HG03460 (cell line): ENCODE measurements around the gene MAPK6.

Experiments
- ATAC-seq: cut with Tn5 transposase; IDR thresholded peaks from one replicate; pipeline ENCODE4 v1.9.1; 2021; ENCODE audit not compliant: unreplicated experiment

MAPK6 gene

DNA sequence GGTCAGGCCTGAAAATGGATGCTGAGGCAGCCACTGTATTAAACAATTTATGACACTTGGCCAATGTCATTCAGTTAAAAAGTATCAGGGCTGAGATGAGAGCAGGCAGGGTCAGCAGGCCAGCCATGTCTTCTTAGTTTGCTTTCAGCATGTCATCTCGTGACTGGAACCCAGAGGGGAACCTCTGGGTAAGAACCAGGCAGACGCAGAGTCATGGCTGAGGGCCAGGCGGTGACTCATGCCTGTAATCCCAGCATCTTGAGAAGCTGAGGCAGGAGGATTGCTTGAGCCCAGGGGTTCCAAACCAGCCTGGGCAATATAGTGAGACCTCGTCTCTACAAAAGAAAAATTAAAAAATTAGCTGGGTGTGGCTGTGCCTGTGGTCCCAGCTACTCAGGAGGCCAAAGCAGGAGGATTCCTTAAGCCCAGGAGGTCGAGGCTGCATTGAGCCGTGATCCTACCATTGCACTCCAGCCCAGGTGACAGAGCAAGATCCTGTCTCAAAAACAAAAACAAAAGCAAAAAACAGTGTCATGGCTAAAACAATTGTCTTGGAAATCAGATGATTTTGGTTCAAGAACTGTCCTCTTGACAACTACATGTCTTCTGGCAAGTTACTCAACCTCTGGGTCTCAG, 81.9 kb downstream of the MAPK6 start:
- no peak for ATAC-seq

DNA sequence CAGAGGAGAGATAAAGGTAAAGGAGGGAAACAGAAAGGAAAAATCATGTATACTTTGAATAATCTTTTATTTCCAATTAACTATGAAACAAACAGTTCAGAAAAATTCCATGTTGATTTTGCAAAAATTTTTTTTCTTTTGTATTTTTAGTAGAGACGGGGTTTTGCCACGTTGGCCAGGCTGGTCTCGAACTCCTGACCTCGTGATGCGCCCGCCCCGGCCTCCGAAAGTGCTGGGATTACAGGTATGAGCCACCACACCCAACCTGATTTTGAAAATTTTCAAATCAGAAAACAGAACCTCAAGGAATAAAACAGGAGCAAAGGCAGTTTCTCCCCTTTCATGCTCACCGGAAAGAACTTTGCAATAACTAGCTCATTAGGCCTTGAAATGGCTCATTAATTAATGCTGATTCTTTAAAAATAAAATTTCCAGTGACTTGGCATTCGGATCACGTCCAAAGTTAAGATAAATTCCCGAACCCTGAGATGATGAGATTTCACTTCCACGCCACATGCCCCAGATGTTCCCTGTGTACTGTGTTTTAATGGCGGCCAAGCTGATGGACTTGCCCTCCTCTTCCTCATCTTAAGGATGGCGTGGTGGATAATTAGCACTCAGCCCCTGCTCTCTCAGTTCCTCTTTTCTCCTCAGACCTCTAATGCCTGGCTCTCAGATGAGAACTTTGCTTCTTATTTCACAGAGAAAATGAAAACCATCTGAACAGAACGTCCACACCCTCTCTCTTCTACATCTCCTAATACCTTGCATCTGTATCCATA, 82.7 kb downstream of the MAPK6 start:
- ATAC-seq, result peak; percentile 31

DNA sequence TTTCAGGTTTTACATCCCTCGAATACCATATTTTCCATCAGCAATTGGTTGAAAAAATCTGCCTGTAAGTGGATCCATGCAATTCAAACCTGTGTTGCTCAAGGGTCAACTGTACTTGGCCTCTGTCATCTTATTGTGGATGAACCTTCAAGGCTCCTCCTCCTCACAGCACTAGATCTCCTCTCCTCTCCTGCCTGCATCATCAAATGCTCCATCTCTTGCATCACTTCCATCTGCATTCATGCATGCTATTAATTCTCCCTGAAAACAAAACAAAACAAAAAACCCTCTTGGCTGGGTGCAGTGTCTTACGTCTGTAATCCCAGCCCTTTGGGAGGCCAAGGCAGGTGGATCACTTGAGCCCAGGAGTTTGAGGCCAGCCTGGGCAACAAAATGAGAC, 83.4 kb downstream of the MAPK6 start:
- ATAC-seq, result no peak

DNA sequence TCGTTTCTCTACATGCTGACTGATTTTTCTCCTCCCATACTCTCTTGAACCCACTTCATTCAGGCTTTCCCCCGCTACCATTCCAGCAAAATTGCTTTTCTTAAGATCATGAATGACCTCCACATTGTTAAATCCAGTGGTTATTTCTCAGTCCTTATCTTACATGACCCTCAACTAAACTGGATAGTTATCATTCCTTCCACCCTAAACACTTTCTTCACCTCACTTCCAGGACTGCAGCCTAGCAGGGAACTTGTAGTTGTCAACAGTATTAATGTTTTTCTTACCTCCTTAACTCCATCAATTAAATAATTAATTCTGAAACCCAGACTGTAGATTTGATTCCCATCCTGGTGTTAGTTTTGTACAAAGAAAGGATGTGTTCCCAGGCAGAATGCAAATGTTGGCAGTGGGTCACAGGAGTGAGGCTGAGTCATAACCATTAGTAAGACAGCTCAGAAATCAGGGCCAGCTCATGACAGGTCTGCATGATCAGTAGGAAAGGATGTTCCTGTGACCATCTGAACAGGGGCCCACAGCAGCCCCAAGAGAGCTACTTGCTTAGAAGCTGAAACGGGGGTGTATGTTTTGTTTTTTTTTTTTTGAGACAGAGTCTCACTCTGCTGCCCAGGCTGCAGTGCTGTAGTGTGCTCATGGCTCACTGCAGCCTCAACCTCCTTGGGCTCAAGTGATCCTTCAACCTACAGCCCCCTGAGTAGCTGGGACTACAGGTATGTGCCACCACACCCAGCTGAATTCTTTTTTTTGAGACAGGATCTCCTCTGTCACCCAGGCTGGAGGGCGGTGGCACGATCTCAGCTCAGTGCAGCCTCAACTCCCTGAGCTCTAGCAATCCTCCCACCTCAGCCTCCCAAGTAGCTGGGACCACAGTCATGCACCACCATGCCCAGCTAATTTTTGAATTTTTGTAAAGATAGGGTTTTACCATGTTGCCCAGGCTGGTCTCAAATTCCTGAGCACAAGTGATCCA, 84.5 kb downstream of the MAPK6 start:
- ATAC-seq, result peak; percentile 73

DNA sequence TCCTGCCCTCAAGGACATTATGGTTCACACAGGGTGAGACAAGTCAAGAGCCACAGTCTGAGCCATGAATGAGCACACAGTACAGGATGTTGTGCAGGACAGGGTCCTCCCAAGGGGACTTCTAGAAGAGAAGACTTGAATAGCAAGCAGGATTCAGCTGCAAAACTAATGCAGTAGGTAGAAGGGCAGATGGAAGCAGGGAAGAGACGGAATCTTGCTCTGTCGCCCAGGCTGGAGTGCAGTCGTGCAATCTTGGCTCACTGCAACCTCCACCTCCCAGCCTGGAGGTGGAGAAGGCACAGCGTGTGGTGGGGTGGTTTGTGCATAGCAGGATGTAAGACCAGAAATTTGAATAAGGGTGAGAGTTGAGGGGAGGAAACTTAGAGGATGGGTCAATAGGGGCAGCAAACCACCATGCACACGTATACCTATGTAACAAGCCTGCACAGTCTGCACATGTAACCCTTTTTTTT, 85.5 kb downstream of the MAPK6 start:
- ATAC-seq, result peak; percentile 31

DNA sequence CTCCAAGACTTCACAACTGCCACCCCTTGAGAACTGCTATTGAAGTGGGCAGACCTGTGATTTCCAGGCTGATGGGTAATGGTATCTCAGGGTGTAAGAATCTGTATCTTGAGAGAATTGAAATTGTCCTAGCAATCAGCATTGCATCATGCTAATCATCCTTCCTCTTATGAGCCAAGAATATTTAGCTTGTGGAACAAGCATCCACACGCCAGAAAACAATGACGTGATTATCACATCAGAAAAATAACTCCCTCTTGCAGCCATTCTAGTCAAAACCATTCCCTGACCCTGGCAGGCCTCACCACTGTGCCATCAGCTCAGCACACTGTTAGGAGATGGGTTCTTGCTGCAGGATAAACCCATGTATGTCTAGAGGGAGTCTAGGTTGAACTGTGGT, 86.8 kb downstream of the MAPK6 start:
- no peak for ATAC-seq

DNA sequence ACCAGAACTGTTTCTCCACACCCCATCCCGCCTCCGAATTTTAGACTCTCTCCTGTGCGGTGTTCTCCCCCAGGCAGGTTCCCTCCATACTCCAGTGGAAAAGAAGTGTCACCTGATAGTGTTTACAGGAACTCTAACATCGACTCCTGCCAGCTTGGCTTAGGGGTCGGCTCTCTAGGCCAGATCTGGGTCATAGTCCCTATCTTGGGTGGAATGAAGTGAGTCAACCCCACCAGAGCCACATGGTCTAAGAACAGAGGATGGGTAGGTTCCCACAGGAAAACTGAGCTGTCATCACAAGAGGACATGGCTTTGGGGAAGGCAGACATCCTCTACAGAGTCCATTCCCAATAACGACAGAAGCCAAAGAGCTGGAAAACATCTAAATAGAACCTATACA, 87.6 kb downstream of the MAPK6 start:
- ATAC-seq, result no peak

DNA sequence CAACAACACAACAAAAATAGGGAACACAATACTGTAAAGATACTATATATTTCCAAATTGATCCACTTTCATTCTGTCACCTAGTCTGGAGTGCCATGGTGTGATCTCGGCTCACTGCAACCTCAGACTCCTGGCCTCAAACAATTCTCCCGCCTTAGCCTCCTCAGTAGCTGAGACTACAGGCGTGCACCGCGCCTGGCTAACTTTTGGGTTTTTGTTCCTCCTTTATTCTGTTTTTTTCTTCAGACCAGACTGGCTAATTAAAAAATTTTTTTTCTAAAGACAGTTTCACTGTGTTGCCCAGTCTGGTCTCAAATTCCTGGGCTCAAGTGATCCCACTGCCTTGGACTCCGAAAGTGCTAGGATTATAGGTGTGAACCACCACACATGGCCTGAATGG, 88.2 kb downstream of the MAPK6 start:
- ATAC-seq, result no peak

DNA sequence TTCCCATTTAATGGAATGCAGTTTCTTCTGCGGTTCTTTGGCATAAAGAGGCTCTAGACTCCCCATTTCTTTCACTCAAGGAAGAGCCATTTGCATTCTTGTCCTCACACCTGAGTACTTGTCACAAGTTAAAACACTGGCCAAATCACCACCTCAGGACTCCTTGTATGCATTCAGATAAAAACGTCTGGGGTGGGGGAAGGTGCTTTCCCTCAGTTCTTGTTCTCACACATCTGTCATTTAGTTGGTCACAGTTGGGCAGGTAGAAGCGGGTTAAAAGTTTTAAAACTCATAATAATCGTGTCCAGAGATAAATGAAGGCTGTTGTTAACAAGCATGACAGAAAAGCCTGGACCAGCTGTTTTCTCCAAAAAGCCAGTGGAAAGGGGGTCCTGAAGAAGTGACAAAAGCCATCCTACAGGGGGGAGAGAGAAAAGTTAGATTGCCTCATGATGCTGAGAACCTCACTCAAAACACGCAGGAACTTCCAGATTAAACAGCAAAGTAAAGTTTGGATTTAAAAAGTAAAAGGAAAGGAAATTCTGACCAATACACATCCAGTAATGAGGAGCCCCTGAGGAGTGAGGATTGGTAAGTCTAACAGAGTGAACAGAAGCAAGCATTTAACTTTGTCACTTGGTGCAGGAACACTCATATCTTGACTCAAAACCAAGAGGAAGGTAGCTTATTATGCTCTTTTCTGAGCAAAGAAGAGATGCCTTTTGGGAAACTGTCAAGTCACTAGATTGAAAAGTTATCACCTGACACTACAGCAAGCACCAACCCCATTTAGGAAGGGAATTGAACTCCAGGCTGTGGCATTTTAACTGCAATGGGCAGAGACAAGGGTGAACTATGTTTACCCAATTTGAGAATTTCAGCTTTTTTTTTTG, 90.8 kb downstream of the MAPK6 start:
- peak; percentile 55 for ATAC-seq

DNA sequence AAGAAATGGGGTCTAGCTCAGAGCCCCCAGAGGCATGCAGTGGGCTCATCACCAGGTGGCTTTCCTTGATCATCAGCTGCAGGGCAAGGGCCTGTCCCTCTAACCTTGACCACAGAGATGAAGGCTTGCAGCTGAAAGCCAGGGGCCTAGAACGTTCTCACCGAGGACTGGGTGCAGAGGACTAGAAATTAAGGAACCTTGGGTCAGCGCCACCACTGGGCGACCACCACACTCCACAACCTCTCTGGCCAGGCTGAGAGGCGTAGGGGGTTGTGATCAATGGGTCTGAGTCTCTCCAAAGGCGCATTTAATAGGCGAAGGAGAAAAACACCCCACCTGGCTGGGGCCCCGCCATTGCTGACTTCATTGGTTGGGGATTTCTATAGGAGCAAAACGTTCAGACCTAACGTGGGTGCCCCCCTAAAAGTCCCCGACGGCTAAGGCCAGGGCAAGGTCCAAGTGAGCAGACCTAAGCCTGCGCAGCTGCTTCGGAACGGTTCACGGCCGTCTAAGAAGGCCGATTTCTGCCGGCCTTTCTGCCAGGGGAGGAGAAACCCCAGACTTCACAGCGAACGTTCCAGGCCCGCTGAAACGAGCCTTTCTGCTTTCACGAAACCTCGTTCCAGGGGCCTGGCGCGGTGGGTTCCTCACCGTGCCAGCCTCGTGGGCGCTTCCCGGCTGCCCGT, 92.6 kb downstream of the MAPK6 start:
- ATAC-seq, result no peak

DNA sequence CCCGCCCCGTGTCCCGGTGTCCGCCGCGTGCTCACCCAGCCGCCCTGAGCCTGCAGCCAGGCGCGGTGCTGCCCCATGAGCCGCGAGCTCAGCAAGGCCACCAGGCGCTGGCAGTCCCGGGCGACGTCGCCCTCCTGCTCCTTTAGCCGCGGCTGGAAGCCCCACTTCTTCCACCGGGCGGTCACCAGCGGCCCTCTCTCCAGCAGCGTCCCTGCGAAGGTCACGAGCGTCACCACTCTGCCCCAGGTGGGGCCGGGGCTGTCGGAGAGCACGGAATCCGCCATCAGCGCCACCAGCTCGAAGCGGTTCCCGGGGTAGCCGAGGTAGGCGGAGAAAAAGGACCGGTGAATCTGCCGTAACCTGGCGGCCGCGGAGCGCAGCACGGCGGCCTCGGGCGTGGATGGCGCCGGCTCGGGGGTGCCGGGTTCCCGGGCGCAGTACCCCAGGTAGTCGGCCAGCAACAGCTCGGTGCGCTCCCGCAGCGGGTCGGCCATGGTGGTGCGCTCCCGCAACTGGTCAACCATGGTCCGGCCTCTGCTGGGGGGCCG, 93.3 kb downstream of the MAPK6 start:
- ATAC-seq, result no peak

DNA sequence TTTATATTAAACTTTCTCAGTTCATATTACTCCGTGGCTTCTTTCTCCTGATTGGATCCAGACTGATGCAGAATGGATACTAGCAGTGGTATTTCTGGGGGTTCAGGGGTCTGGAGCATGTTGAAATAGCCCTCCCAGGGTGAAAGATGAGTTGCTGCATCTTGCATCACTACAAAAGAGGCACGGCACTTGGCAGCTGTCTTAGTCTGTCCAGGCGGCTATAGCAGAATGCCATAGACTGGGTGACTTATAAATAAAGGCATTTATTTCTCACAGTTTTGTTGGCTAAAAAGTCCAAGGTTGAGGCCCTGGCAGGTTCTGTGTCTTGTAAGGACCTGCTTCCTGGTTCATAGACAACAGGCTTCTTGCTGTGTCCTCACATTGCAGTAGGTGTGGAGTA, 94.2 kb downstream of the MAPK6 start:
- ATAC-seq, result no peak

DNA sequence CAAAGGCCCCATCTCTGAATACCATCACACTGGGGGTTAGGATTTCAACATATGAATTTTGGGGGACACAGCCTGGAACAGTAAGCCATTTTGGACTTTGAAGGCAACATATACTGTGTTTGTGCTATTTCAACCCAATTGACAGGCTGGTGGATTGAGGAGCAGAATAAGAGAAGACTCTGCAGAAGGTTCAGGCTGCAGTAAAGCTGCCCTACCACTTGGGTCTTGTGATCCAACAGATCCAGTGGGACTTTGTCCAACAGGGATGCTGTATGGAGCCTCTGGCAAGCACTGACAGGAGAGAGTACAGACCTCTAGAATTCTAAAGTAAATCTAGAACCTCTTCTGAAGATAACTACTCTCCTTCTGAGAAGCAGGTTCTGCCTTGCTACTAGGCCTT, 94.7 kb downstream of the MAPK6 start:
- ATAC-seq, result no peak

DNA sequence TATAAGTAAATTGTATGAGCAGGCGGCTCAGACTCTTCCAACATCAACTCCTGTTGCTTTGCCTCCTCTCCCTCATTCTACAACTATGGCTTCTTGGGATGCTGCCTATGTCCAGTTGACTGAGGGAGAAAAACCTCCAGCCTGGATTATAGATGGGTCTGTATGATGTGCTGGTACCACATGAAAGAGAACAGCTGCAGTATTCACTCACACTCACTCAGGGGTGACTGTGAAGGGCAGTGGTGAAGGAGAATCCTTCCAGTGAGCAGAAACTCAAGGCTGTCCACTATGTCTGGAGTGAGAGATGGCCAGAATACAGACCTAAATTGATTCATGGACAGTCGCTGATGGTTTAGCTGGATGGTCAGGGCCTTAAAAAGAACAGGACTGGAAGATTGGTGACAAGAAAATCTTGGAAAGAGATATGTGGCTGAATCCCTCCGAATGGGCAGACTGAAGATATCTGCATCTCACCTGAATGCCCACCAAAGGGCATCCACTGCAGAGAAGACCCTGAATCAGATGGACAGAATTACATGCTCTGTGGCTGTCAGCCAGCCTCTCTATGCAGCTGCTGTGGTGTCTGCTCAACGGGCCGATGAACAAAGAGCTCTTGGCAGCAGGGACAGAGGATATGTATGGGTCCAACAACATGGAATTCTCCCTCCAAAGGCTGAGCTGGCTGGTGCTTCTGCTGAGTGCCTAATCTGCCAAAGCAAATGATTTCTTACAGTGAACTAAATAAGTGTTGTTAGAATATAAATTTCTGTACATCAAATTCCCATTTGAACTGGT, 95.4 kb downstream of the MAPK6 start:
- ATAC-seq, result no peak

DNA sequence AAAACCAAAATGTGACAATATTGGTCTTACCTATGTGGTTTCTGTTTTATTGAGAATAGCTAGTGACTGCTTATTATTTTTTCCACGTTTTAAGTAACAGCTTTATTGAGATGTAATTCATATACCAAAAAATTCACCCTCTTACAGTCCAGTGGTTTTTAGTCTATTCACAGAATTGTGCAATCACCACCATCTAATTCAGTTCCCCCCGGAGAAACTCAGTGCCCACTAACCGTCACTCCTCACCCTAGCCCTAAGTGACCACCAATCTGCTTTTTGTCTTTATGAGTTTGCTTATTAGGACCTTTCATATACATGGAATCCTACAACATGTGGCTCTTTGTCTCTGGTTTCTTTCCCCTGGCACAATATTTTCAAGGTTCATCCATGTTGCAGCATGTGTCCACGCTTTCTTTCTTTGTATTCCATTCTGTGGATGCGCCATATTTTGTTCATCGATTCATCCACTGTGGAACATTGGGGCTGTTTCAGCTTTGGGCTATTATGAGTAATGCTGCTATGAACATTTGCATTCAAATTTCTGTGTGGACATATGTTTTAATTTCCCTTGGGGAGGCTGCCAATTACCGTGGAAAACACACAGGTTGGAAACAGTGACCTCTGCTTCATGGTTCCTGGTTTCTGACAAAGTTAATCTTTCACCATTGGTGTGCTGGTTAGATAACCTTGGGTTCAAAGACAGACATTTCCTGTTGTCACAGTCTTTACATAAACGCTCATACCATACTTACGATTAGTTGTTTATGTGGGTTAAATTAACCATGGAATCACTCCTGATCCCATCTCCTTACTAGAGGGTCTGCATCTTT, 96.8 kb downstream of the MAPK6 start:
- no peak for ATAC-seq
